ENCODE data around the gene SLC23A2. TPM values are rescaled to one million over a fixed set of nuclear protein-coding genes. Genes with fewer than 3 reads are reported as not detected.

The SLC23A2 gene
- total and polyA plus RNA-seq, 12 donors: 51.0 to 294 (median 145) TPM

- no peak for TF ChIP-seq POLR2A (IDR thresholded peaks at IDR 0.05)
- no peak for TF ChIP-seq CTCF (IDR thresholded peaks at IDR 0.05)
- Histone ChIP-seq H3K27ac (peak overlapping the region in 1 of 5 donors; percentile 73), H3K4me3 (peak overlapping the region in 1 of 4 donors; percentile 62), H3K27me3 (no peaks in the 10 kb centered on the region), H3K4me1 (replicated peaks in 1 of 2) (peaks cover 15 to 16% of the 10 kb centered on the region in 2 donors), H3K36me3 (replicated peaks in 1 of 2) (no peaks in the 10 kb centered on the region), H3K9me3 (replicated peaks in 1 of 3) (no peaks in the 10 kb centered on the region)
- 92 to 100% (median 94%) methylated on average over 4 to 5 of the region's 5 CpGs for WGBS, 4 donors
- no peak for DNase-seq
- intact Hi-C loops (cut with DNase I): no loop called here
Observed at GRCh38 chr20:4821590-4821989, 179.7 kb downstream of the SLC23A2 start.

GRCh38 chr20:4820806-4821518, 180.3 kb downstream of the SLC23A2 start:
- intact Hi-C loops (cut with DNase I): no loop called here
- peak overlapping the region in 1 of 5 donors; percentile 73 for H3K27ac ChIP-seq
- H3K4me3 ChIP-seq: no peak overlapping the region
- WGBS, 4 donors: 72 to 81% (median 75%) methylated on average over 14 of the region's 14 CpGs
- no peaks in the 10 kb centered on the region for H3K9me3 ChIP-seq (replicated peaks in 1 of 3)
- no peaks in the 10 kb centered on the region for H3K36me3 ChIP-seq (replicated peaks in 1 of 2)
- peaks cover 15 to 16% of the 10 kb centered on the region in 2 donors for H3K4me1 ChIP-seq (replicated peaks in 1 of 2)
- H3K27me3 ChIP-seq: no peaks in the 10 kb centered on the region
- TF ChIP-seq CTCF (IDR thresholded peaks at IDR 0.05): no peak
- no peak for TF ChIP-seq POLR2A (IDR thresholded peaks at IDR 0.05)
- peak in 1 of 7 donors; percentile 37 for DNase-seq

- WGBS, 4 donors: 91 to 94% (median 92%) methylated on average over 4 of the region's 4 CpGs
- H3K4me3 ChIP-seq: no peak overlapping the region
- intact Hi-C loops (cut with DNase I): no loop called here
- no peaks in the 10 kb centered on the region for H3K36me3 ChIP-seq (replicated peaks in 1 of 2)
- peak overlapping the region in 1 of 5 donors; percentile 14 for H3K27ac ChIP-seq
- peaks cover 15 to 16% of the 10 kb centered on the region in 2 donors for H3K4me1 ChIP-seq (replicated peaks in 1 of 2)
- no peak for DNase-seq
- H3K27me3 ChIP-seq: no peaks in the 10 kb centered on the region
- TF ChIP-seq POLR2A (IDR thresholded peaks at IDR 0.05) (no peak), CTCF (IDR thresholded peaks at IDR 0.05) (no peak)
- no peaks in the 10 kb centered on the region for H3K9me3 ChIP-seq (replicated peaks in 1 of 3)
Observed at GRCh38 chr20:4819901-4820300, 181.4 kb downstream of the SLC23A2 start.

GRCh38 chr20:4817230-4817671, 184.1 kb downstream of the SLC23A2 start:
- intact Hi-C loops (cut with DNase I): no loop called here
- Histone ChIP-seq H3K4me3 (no peak overlapping the region), H3K27me3 (no peaks in the 10 kb centered on the region), H3K27ac (no peak overlapping the region), H3K4me1 (replicated peaks in 1 of 2) (peaks cover 0 to 12% of the 10 kb centered on the region in 2 donors), H3K36me3 (replicated peaks in 1 of 2) (no peaks in the 10 kb centered on the region), H3K9me3 (replicated peaks in 1 of 3) (no peaks in the 10 kb centered on the region)
- no peak for DNase-seq
- 64 to 75% (median 72%) methylated on average over 3 of the region's 3 CpGs for WGBS, 4 donors
- TF ChIP-seq POLR2A (IDR thresholded peaks at IDR 0.05) (no peak), CTCF (IDR thresholded peaks at IDR 0.05) (no peak)
